ENCODE measurements around the gene KRTAP10-8.
"Not testable (repeated sequence)": the region's sequence is repeated elsewhere in the genome, so short reads cannot be mapped to it uniquely, and the experiment has no call there.

Gene KRTAP10-8

GRCh38 chr21:44636209-44637017 lies 24.5 kb downstream of the KRTAP10-8 start:
- TF ChIP-seq CTCF (IDR thresholded peaks at IDR 0.05; ENCODE audit: low read length, missing control alignments): no peak
- H3K4me3 ChIP-seq (replicated peaks; ENCODE audit: low read depth, low read length): no peak overlapping the region
- DNase-seq (ENCODE audit: low read depth): no peak

- TF ChIP-seq CTCF (IDR thresholded peaks at IDR 0.05; ENCODE audit: low read length, missing control alignments): no peak
- DNase-seq (ENCODE audit: low read depth): no peak
These were observed 25.4 kb downstream of the KRTAP10-8 start, which contains the start of gene KRTAP10-10 for GRCh38 chr21:44637018-44637850. Gene KRTAP10-10, plus strand, starts transcription at chr21:44637356. Its CDS starts 62 bp downstream, at chr21:44637418.

GRCh38 chr21:44637851-44638348 lies 26.0 kb downstream of the KRTAP10-8 start:
- not testable (repeated sequence) for H3K4me3 ChIP-seq (replicated peaks; ENCODE audit: low read depth, low read length); DNase-seq (ENCODE audit: low read depth)

More at GRCh38 chr21:44637018-44637850, 25.4 kb downstream of the KRTAP10-8 start, which contains the start of gene KRTAP10-10:
- H3K4me3 ChIP-seq (replicated peaks; ENCODE audit: low read depth, low read length): no peak within 1 kb of the TSS

GRCh38 chr21:44638506-44639330 lies 26.8 kb downstream of the KRTAP10-8 start:
- H3K4me3 ChIP-seq (replicated peaks; ENCODE audit: low read depth, low read length); DNase-seq (ENCODE audit: low read depth): not testable (repeated sequence)

- H3K4me3 ChIP-seq (replicated peaks; ENCODE audit: low read depth, low read length): no peak overlapping the region
- no peak for DNase-seq (ENCODE audit: low read depth)
- TF ChIP-seq CTCF (IDR thresholded peaks at IDR 0.05; ENCODE audit: low read length, missing control alignments): no peak
These were observed 27.4 kb downstream of the KRTAP10-8 start for GRCh38 chr21:44639331-44639655.

GRCh38 chr21:44640761-44641160 lies 28.9 kb downstream of the KRTAP10-8 start:
- H3K4me3 ChIP-seq (replicated peaks; ENCODE audit: low read depth, low read length): no peak overlapping the region
- DNase-seq (ENCODE audit: low read depth): no peak
- TF ChIP-seq CTCF (IDR thresholded peaks at IDR 0.05; ENCODE audit: low read length, missing control alignments): no peak

- DNase-seq (ENCODE audit: low read depth): no peak
- no peak overlapping the region for H3K4me3 ChIP-seq (replicated peaks; ENCODE audit: low read depth, low read length)
- TF ChIP-seq CTCF (IDR thresholded peaks at IDR 0.05; ENCODE audit: low read length, missing control alignments): no peak
These were observed 31.9 kb downstream of the KRTAP10-8 start for GRCh38 chr21:44643741-44644310.
